Kidney (tissue), 14 donors: ENCODE measurements around the gene GRWD1. TPM values are rescaled to one million over a fixed set of nuclear protein-coding genes. Genes with fewer than 3 reads are reported as not detected.

Experiments used
- DNase-seq, 5 donors: peaks; one replicate each; pipeline ENCODE4 v3.0.0-alpha.2; 2013 to 2020
- FAIRE-seq: peaks from 2 replicates; lab custom pipeline; 2012; peaks lifted over from hg19 to GRCh38; lab: Jason Lieb, UNC
- H3K27ac ChIP-seq, 2 donors: one replicate each; pipeline ENCODE4 v1.7.0; 2013; ENCODE audit warnings: low read depth in 2 of 2, low read length in 2 of 2, inconsistent platforms in 1 of 2
- H3K27me3 ChIP-seq: one replicate; pipeline ENCODE4 v1.7.1; 2013; ENCODE audit warnings: low read length, inconsistent platforms; ENCODE audit not compliant: control insufficient read depth, insufficient read depth
- H3K36me3 ChIP-seq, 3 donors: one replicate each; pipeline versions ENCODE4 v1.7.0 to v1.7.1; 2013; ENCODE audit warnings: low read length in 3 of 3, control low read depth in 1 of 3, inconsistent platforms in 1 of 3; ENCODE audit not compliant: insufficient read depth in 3 of 3, control insufficient read depth in 2 of 3
- H3K4me1 ChIP-seq, 3 donors: one replicate each; pipeline versions ENCODE4 v1.7.0 to v1.7.1; 2013; ENCODE audit warnings: low read length in 3 of 3, inconsistent platforms in 1 of 3, low read depth in 1 of 3; ENCODE audit not compliant: control insufficient read depth in 2 of 3, insufficient read depth in 2 of 3
- H3K4me3 ChIP-seq, 3 donors: one replicate each; pipeline versions ENCODE4 v1.7.0 to v1.8.1; 2013; ENCODE audit warnings: low read length in 3 of 3, control low read depth in 1 of 3, inconsistent platforms in 1 of 3
- H3K9ac ChIP-seq, 3 donors: one replicate each; pipeline versions ENCODE4 v1.7.0 to v1.7.1; 2013; ENCODE audit warnings: low read length in 3 of 3, control low read depth in 1 of 3, inconsistent platforms in 1 of 3
- H3K9me3 ChIP-seq, 3 donors: one replicate each; pipeline versions ENCODE4 v1.7.0 to v1.7.1; 2013; ENCODE audit warnings: low read length in 3 of 3, control low read depth in 1 of 3, inconsistent platforms in 1 of 3; ENCODE audit not compliant: control insufficient read depth in 2 of 3, insufficient read depth in 1 of 3
- intact Hi-C: fragments of 100-400 bp; cut with DNase I; formaldehyde crosslinking; loops from one replicate; pipeline ENCODE4 v1.11.1; 2022
- polyA plus RNA-seq: library from polyadenylated mRNA; stranded (reverse); fragments of 350-450 nt; fragmentation: Illumina TruSeq; extraction: RNeasy Lipid Tissue Mini Kit (QIAGEN cat#74804); gene quantifications from one replicate; pipeline ENCODE4 v1.2.3, GENCODE V29; 2014; ENCODE audit warnings: low read depth, low replicate concordance; ENCODE audit not compliant: insufficient read depth
- total RNA-seq: library from RNA; stranded (reverse); fragmentation: NEBNext Ultra II Directional; extraction: Animal tissue kit (Norgen Biotek cat#: 25700); gene quantifications from one replicate; pipeline ENCODE4 v1.2.1, GENCODE V29; 2021
- TF ChIP-seq, protein P1 (sequence below): IDR thresholded peaks from 3 replicates; pipeline ENCODE4 v1.5.1; 2012; ENCODE audit warnings: mild to moderate bottlenecking, moderate library complexity, borderline replicate concordance; ENCODE audit not compliant: insufficient read depth; ENCODE audit errors: extremely low read depth
- donor health status: control.
- donor health status: control.
- donor health status: control.
- donor health status: control.
- donor health status: control.
- donor health status: DM: yes; HTN: yes; CAD: no.
- donor health status: Normal renal cell carcinoma (clear cell type).

The GRWD1 gene
- total and polyA plus RNA-seq, 2 donors from 2014 or later, result 19.0 to 34.0 TPM

DNA sequence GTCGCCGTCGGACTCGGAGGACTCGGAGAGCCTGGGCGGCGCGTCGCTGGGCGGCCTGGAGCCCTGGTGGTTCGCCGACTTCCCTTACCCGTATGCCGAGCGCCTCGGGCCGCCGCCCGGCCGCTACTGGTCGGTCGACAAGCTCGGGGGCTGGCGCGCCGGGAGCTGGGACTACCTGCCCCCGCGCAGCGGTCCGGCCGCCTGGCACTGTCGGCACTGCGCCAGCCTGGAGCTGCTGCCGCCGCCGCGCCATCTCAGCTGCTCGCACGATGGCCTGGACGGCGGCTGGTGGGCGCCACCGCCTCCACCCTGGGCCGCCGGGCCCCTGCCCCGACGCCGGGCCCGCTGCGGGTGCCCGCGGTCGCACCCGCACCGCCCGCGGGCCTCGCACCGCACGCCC, 2.5 kb upstream of the GRWD1 start:
- peak in 3 of 5 donors; percentile 22 to 85 (median 53) for DNase-seq
- no peak for FAIRE-seq

DNA sequence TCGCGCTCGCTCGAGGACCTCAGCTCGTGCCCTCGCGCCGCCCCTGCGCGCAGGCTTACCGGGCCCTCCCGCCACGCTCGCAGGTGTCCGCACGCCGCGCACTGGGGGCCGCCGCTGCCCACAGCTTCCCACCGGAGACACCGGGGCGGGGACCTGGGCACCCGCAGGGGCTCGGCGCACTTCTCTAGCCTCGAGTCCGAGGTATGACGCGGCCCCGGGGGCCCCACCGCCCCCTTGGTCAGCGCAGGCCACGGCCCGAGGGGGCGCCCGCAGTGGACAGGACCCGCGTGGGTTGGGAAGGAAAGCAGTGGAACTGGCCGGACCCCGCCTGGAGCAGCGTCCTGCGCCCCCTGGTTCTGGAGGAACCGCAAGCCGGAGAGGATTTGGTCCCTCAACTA, 2.1 kb upstream of the GRWD1 start:
- Histone ChIP-seq H3K27me3 (peaks cover 9% of the 10 kb centered on the region), H3K27ac (no peak overlapping the region), H3K4me1 (peaks cover 0 to 11% (median 9%) of the 10 kb centered on the region in 3 donors), H3K9ac (no peak overlapping the region), H3K4me3 (peak overlapping the region in 1 of 3 donors; percentile 97), H3K9me3 (no peaks in the 10 kb centered on the region), H3K36me3 (peaks cover 2 to 9% (median 3%) of the 10 kb centered on the region in 3 donors)
- intact Hi-C loops, result no loop called here
- FAIRE-seq, result no peak
- peak in 2 of 5 donors; percentile 24 to 77 for DNase-seq
- TF ChIP-seq, protein P1, sequence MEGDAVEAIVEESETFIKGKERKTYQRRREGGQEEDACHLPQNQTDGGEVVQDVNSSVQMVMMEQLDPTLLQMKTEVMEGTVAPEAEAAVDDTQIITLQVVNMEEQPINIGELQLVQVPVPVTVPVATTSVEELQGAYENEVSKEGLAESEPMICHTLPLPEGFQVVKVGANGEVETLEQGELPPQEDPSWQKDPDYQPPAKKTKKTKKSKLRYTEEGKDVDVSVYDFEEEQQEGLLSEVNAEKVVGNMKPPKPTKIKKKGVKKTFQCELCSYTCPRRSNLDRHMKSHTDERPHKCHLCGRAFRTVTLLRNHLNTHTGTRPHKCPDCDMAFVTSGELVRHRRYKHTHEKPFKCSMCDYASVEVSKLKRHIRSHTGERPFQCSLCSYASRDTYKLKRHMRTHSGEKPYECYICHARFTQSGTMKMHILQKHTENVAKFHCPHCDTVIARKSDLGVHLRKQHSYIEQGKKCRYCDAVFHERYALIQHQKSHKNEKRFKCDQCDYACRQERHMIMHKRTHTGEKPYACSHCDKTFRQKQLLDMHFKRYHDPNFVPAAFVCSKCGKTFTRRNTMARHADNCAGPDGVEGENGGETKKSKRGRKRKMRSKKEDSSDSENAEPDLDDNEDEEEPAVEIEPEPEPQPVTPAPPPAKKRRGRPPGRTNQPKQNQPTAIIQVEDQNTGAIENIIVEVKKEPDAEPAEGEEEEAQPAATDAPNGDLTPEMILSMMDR, result no peak

More for the DNA sequence above, 2.5 kb upstream of the GRWD1 start:
- peaks cover 0 to 11% (median 9%) of the 10 kb centered on the region in 3 donors for H3K4me1 ChIP-seq
- H3K27me3 ChIP-seq, result peaks cover 9% of the 10 kb centered on the region
- peaks cover 1 to 9% (median 2%) of the 10 kb centered on the region in 3 donors for H3K36me3 ChIP-seq
- no peaks in the 10 kb centered on the region for H3K9me3 ChIP-seq
- intact Hi-C loops, result no loop called here
- no peak overlapping the region for H3K4me3 ChIP-seq
- H3K9ac ChIP-seq, result no peak overlapping the region
- no peak overlapping the region for H3K27ac ChIP-seq
- TF ChIP-seq, protein P1, result no peak

DNA sequence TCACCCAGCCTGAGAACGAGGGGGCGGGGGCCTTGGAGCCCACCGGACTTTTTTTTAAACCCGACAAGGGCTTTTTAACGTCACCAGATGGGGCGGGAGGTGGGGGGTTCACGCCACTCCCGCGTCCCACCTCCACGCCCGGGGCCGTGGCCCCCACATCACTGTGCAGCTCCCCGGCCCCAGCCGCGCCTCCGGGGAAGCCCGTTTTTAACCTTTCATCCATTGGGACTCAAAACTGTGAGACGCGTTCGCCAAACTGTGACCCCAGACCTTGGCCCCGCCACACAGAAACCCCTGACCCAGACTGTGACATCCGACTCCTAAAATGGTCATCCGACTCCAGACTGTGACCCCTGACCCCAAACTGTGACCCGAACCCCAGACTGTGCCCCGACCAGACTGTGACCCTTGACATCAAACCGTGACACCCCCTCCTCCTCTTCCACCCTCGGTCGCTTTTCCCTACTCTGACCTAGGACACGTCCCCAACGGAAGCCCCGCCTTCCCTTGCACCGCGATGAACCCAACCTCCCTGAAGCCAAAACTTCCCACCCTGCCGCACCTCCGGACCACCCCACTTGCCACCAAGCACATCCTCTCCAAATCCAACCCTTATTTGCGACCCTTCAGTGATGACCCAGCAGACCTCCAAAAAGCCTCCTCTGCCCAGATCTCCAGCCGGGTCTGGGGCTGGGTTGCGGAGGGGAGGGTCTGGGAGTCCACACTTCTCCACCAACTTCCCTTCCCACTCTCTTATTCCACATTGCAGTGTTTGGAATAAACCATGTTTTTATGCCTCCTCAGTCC, 1.5 kb upstream of the GRWD1 start:
- no peak for FAIRE-seq
- peaks cover 0 to 11% (median 9%) of the 10 kb centered on the region in 3 donors for H3K4me1 ChIP-seq
- TF ChIP-seq, protein P1, result no peak
- no peak overlapping the region for H3K9ac ChIP-seq
- no peak overlapping the region for H3K27ac ChIP-seq
- peaks cover 9% of the 10 kb centered on the region for H3K27me3 ChIP-seq
- H3K9me3 ChIP-seq, result no peaks in the 10 kb centered on the region
- DNase-seq, result peak in 2 of 5 donors; percentile 20 to 77
- intact Hi-C loops, result no loop called here
- peaks cover 2 to 9% (median 6%) of the 10 kb centered on the region in 3 donors for H3K36me3 ChIP-seq
- peak overlapping the region in 1 of 3 donors; percentile 97 for H3K4me3 ChIP-seq
